ENCODE results near the gene SRSF12. TPM values are rescaled to one million over a fixed set of nuclear protein-coding genes. Genes with fewer than 3 reads are reported as not detected.

Gene SRSF12
- total and polyA plus RNA-seq, 8 donors, result 0.37 to 1.6 (median 0.79) TPM

DNA sequence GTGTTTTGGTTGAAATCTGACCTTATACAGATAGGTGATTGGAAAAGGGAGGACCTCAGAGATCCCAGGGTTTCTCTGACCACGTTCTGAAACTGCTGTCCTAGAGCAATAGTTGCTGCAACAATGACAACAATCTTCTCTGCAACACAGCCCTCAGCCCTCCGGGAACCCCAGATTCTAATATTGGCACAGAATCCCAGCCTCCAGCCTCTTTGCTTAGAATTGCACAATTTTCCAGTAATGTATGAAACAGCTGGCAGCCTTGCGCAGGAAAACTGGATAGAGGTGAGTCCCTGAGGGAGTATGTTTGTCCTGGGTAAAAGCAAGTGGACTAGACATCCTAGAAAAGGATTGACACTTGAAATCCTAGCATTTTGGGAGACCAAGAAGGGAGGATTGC, 67.7 kb downstream of the SRSF12 start:
- peak overlapping the region in 2 of 4 donors; percentile 31 to 80 for H3K27ac ChIP-seq
- peaks cover 11 to 20% (median 12%) of the 10 kb centered on the region in 3 donors for H3K4me1 ChIP-seq
- no peak for TF ChIP-seq CTCF (IDR thresholded peaks at IDR 0.05)
- 50 to 51% methylated on average over 3 of the region's 3 CpGs for WGBS, 2 donors
- no peaks in the 10 kb centered on the region for H3K9me3 ChIP-seq
- H3K36me3 ChIP-seq, result no peaks in the 10 kb centered on the region
- ATAC-seq (peak; percentile 79 to 88 (median 79)), DNase-seq (peak in 4 of 6 donors; percentile 37 to 45 (median 40)), FAIRE-seq (no peak)
- H3K4me3 ChIP-seq, result no peak overlapping the region
- no peaks in the 10 kb centered on the region for H3K27me3 ChIP-seq
- intact Hi-C loops (cut with DNase I), result no loop called here

DNA sequence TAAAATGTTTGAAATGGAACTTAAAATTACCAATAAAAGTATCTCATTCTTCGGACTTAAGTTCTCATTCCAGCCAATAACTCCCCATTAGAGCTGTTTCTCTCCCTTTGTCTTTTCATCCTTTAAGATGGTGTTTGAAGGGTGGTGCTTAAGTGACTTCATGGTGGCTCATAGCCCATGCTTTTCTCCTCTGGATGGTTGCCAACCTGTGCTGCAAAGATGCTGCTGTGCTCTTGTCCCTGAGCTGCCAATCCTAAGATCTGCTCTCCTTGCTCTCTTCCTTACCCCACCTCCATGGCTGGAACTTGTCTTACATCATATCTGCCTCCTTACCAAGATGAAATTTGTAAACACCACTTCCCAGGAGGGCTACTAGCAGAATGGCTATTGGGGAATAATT, 68.9 kb downstream of the SRSF12 start:
- ATAC-seq (no peak), DNase-seq (no peak), FAIRE-seq (no peak)
- 77 to 82% methylated on average over 1 of the region's 1 CpG for WGBS, 2 donors
- H3K27me3 ChIP-seq, result no peaks in the 10 kb centered on the region
- intact Hi-C loops (cut with DNase I), result no loop called here
- no peak overlapping the region for H3K4me3 ChIP-seq
- TF ChIP-seq CTCF (IDR thresholded peaks at IDR 0.05), result no peak
- no peak overlapping the region for H3K27ac ChIP-seq
- no peaks in the 10 kb centered on the region for H3K9me3 ChIP-seq
- H3K4me1 ChIP-seq, result peaks cover 11 to 20% (median 12%) of the 10 kb centered on the region in 3 donors
- no peaks in the 10 kb centered on the region for H3K36me3 ChIP-seq

- intact Hi-C loops (cut with DNase I), result no loop called here
- Histone ChIP-seq H3K27ac (no peak overlapping the region), H3K27me3 (no peaks in the 10 kb centered on the region), H3K4me1 (peaks cover 11 to 20% (median 12%) of the 10 kb centered on the region in 3 donors), H3K4me3 (no peak overlapping the region), H3K36me3 (no peaks in the 10 kb centered on the region), H3K9me3 (no peaks in the 10 kb centered on the region)
- TF ChIP-seq CTCF (IDR thresholded peaks at IDR 0.05), result no peak
- FAIRE-seq (no peak), DNase-seq (no peak), ATAC-seq (no peak)
- 87 to 89% methylated on average over 3 of the region's 3 CpGs for WGBS, 2 donors
Measured at GRCh38 chr6:89048288-89048923, 69.5 kb downstream of the SRSF12 start.

- no peak for DNase-seq
- ATAC-seq, result no peak
Measured at GRCh38 chr6:89047473-89047872, 70.4 kb downstream of the SRSF12 start.

More at GRCh38 chr6:89047473-89047872, 70.4 kb downstream of the SRSF12 start:
- Histone ChIP-seq H3K9me3 (no peaks in the 10 kb centered on the region), H3K4me3 (no peak overlapping the region), H3K4me1 (peaks cover 11 to 20% (median 12%) of the 10 kb centered on the region in 3 donors), H3K36me3 (no peaks in the 10 kb centered on the region), H3K27ac (no peak overlapping the region), H3K27me3 (no peaks in the 10 kb centered on the region)
- 35 to 42% methylated on average over 4 of the region's 4 CpGs for WGBS, 2 donors
- no peak for TF ChIP-seq CTCF (IDR thresholded peaks at IDR 0.05)
- intact Hi-C loops (cut with DNase I), result no loop called here
- no peak for FAIRE-seq

Other genes with a start within 250 kb of the SRSF12 start
- 1 to 10 TPM; 2.6 to 6.1 (median 3.5) TPM for gene RNGTT, start 154.5 kb downstream of the SRSF12 start, total RNA-seq
- 1 to 10 TPM; 1.7 to 2.9 TPM for gene RNGTT, start 154.5 kb downstream of the SRSF12 start, polyA plus RNA-seq
- gene PNRC1, start 37.3 kb downstream of the SRSF12 start, total RNA-seq, result 100 to 1,000 TPM; 105 to 170 (median 121) TPM
- gene PNRC1, start 37.3 kb downstream of the SRSF12 start, polyA plus RNA-seq, result 10 to 100 TPM; 30.2 to 49.8 TPM
- gene PM20D2, start 28.0 kb upstream of the SRSF12 start, total RNA-seq, result 10 to 100 TPM in 1 of 6 donors, 1 to 10 TPM in 5; 4.3 to 11.0 (median 5.3) TPM
- 1 to 10 TPM; 3.6 to 8.1 TPM for gene PM20D2, start 28.0 kb upstream of the SRSF12 start, polyA plus RNA-seq
- not detected for gene GABRR1, start 99.3 kb upstream of the SRSF12 start, total RNA-seq
- under 1 TPM in 1 of 2 donors, not detected in 1; 0.02 TPM for gene GABRR1, start 99.3 kb upstream of the SRSF12 start, polyA plus RNA-seq
- gene GABRR2, start 197.2 kb upstream of the SRSF12 start, total RNA-seq, result under 1 TPM in 5 of 6 donors, not detected in 1; 0.14 to 0.75 (median 0.31) TPM
- under 1 TPM; 0.23 to 0.27 TPM for gene GABRR2, start 197.2 kb upstream of the SRSF12 start, polyA plus RNA-seq
- gene UBE2J1, start 234.7 kb upstream of the SRSF12 start, total RNA-seq, result 10 to 100 TPM; 22.0 to 33.7 (median 29.9) TPM
- gene UBE2J1, start 234.7 kb upstream of the SRSF12 start, polyA plus RNA-seq, result 10 to 100 TPM; 15.0 to 18.7 TPM